ENCODE results near the gene BGLAP.

- TF ChIP-seq, protein P1, sequence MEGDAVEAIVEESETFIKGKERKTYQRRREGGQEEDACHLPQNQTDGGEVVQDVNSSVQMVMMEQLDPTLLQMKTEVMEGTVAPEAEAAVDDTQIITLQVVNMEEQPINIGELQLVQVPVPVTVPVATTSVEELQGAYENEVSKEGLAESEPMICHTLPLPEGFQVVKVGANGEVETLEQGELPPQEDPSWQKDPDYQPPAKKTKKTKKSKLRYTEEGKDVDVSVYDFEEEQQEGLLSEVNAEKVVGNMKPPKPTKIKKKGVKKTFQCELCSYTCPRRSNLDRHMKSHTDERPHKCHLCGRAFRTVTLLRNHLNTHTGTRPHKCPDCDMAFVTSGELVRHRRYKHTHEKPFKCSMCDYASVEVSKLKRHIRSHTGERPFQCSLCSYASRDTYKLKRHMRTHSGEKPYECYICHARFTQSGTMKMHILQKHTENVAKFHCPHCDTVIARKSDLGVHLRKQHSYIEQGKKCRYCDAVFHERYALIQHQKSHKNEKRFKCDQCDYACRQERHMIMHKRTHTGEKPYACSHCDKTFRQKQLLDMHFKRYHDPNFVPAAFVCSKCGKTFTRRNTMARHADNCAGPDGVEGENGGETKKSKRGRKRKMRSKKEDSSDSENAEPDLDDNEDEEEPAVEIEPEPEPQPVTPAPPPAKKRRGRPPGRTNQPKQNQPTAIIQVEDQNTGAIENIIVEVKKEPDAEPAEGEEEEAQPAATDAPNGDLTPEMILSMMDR (IDR thresholded peaks at IDR 0.05), result no peak
- TF ChIP-seq, protein P2, sequence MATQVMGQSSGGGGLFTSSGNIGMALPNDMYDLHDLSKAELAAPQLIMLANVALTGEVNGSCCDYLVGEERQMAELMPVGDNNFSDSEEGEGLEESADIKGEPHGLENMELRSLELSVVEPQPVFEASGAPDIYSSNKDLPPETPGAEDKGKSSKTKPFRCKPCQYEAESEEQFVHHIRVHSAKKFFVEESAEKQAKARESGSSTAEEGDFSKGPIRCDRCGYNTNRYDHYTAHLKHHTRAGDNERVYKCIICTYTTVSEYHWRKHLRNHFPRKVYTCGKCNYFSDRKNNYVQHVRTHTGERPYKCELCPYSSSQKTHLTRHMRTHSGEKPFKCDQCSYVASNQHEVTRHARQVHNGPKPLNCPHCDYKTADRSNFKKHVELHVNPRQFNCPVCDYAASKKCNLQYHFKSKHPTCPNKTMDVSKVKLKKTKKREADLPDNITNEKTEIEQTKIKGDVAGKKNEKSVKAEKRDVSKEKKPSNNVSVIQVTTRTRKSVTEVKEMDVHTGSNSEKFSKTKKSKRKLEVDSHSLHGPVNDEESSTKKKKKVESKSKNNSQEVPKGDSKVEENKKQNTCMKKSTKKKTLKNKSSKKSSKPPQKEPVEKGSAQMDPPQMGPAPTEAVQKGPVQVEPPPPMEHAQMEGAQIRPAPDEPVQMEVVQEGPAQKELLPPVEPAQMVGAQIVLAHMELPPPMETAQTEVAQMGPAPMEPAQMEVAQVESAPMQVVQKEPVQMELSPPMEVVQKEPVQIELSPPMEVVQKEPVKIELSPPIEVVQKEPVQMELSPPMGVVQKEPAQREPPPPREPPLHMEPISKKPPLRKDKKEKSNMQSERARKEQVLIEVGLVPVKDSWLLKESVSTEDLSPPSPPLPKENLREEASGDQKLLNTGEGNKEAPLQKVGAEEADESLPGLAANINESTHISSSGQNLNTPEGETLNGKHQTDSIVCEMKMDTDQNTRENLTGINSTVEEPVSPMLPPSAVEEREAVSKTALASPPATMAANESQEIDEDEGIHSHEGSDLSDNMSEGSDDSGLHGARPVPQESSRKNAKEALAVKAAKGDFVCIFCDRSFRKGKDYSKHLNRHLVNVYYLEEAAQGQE (IDR thresholded peaks at IDR 0.05; ENCODE audit: insufficient read depth in 1 of 2, low read depth in 2 of 2, low read length in 1 of 2), result no peak
These were observed 18.9 kb downstream of the BGLAP start for GRCh38 chr1:156260896-156261295.

Data from Panc1 (cell line).